Gastrocnemius medialis (tissue), 4 donors: ENCODE data around the gene IDUA.

ENCODE experiments used
- CTCF ChIP-seq, 5 experiments: fragments of 450-650 bp in 3 of 5; fragments of 200-600 bp in 2 of 5; sonication (generic) in 2 of 5; IDR thresholded peaks in 4 of 5; conservative IDR thresholded peaks in 1 of 5; 1 replicate in 4 of 5; 2 replicates in 1 of 5; pipeline ENCODE4 v1.5.1; 2016 to 2019; ENCODE audit warnings: antibody characterized with exemption in 5 of 5, mild to moderate bottlenecking in 3 of 5, moderate library complexity in 3 of 5
- POLR2A ChIP-seq, 2 donors: fragments of 450-650 bp; IDR thresholded peaks; one replicate each; pipeline ENCODE4 v1.6.1; 2017; ENCODE audit warnings: antibody characterized with exemption in 2 of 2, mild to moderate bottlenecking in 2 of 2, moderate library complexity in 2 of 2

- TF ChIP-seq CTCF (IDR thresholded peaks at IDR 0.05 in 4 of 5, conservative IDR thresholded peaks at IDR 0.05 in 1 of 5) (no peak), POLR2A (IDR thresholded peaks at IDR 0.05) (no peak)
Observed at GRCh38 chr4:968221-968620, 18.6 kb upstream of the IDUA start.
